Endothelial cell of coronary artery (primary cell): ENCODE data around the gene ARHGAP21. TPM values are rescaled to one million over a fixed set of nuclear protein-coding genes. Genes with fewer than 3 reads are reported as not detected.

Experiments
- total RNA-seq: library from RNA; depleted of rRNA; stranded (reverse); fragments of >200 nt; gene quantifications from 2 replicates; pipeline ENCODE4 v1.2.3, GENCODE V29; 2014

ARHGAP21 gene
- 43.2 and 47.4 TPM in 2 replicates for total RNA-seq

DNA sequence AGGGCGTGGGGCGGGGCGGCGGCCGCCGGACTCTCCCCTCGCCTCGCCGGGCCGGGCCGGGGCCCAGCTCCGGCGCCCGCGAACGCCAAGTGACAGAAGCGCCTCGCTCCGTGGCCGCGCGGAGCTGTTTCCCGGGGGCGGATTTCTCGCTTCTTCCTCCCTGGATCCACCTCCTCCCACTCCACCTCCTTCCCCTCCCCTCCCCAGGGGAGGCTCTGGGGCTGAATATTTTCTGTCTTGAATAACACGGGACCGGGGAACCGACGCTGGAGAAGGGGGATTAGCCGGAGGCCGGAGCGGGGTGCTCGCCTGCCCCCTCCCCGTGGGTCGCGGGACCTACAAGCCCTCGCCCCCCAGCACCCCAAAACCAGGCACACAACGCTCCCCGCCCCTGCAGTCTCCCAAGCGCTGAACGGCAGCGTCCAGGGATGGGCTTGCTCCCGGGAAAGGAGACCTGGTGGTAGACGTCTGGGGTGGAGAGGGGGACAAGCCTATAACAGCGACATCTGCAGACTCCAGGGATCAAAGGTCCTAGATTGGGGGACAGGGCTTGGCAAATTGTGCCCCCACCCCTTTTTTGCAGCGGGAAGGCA is at the start of gene ARHGAP21:
ARHGAP21 (minus strand) TSS at position 100 of the 593 bp plus-strand sequence. CDS start 1,988 bp downstream, outside the sequence.

Other genes with a start within 250 kb of the ARHGAP21 start
- 5.8 and 6.5 TPM in 2 replicates for gene PRTFDC1, start 228.7 kb upstream of the ARHGAP21 start, total RNA-seq